Neural cell (in vitro differentiated cells): Measurements from ENCODE around the gene EXPH5. TPM values are rescaled to one million over a fixed set of nuclear protein-coding genes. Genes with fewer than 3 reads are reported as not detected.
"Not testable (repeated sequence)": the region's sequence is repeated elsewhere in the genome, so short reads cannot be mapped to it uniquely, and the experiment has no call there.

ENCODE experiments used
- H2AFZ ChIP-seq: fragments of 200-600, 300-800 bp; sonication (generic), shearing (Covaris generic); 2 replicates; pipeline ENCODE4 v1.6.0; 2014; ENCODE audit warnings: low read depth, mild to moderate bottlenecking, antibody characterized with exemption, low read length, moderate library complexity
- H3F3A ChIP-seq: fragments of 200-600 bp; shearing (Covaris generic); 2 replicates; pipeline ENCODE4 v1.6.1; 2016; ENCODE audit warnings: mild to moderate bottlenecking, moderate library complexity, mixed read lengths, antibody characterized with exemption, low read length; ENCODE audit not compliant: insufficient read depth, poor library complexity, severe bottlenecking
- H3K27ac ChIP-seq: fragments of 200-600, 300-800 bp; sonication (generic), shearing (Covaris generic); 2 replicates; pipeline ENCODE4 v1.5.1; 2014; ENCODE audit warnings: mild to moderate bottlenecking, low read length, moderate library complexity
- H3K27me3 ChIP-seq: fragments of 300-800, 200-600 bp; sonication (generic), shearing (Covaris generic); 2 replicates; pipeline ENCODE4 v1.6.0; 2014; ENCODE audit warnings: mild to moderate bottlenecking, low read depth, low read length, moderate library complexity; ENCODE audit not compliant: insufficient read depth
- H3K36me3 ChIP-seq: fragments of 300-800, 200-600 bp; sonication (generic), shearing (Covaris generic); 2 replicates; pipeline ENCODE4 v1.5.1; 2014; ENCODE audit warnings: mild to moderate bottlenecking, antibody characterized with exemption, low read length, moderate library complexity; ENCODE audit not compliant: insufficient read depth
- H3K4me2 ChIP-seq: fragments of 300-800, 200-600 bp; sonication (generic), shearing (Covaris generic); 2 replicates; pipeline ENCODE4 v1.6.0; 2014; ENCODE audit warnings: mild to moderate bottlenecking, low read length
- H3K4me3 ChIP-seq: fragments of 300-800, 200-600 bp; sonication (generic), shearing (Covaris generic); 2 replicates; pipeline ENCODE4 v1.5.1; 2014; ENCODE audit warnings: mild to moderate bottlenecking, low read length, moderate library complexity
- H3K79me2 ChIP-seq: fragments of 200-600 bp; shearing (Covaris generic); replicated peaks from 2 replicates; pipeline ENCODE4 v1.6.0; 2014; ENCODE audit warnings: mild to moderate bottlenecking, low read length, moderate library complexity; ENCODE audit not compliant: insufficient read depth
- H3K9ac ChIP-seq: fragments of 300-800, 200-600 bp; sonication (generic), shearing (Covaris generic); 2 replicates; pipeline ENCODE4 v1.6.1; 2016; ENCODE audit warnings: mild to moderate bottlenecking, low read length, mixed read lengths
- H3K9me2 ChIP-seq: fragments of 200-600 bp; shearing (Covaris generic); 2 replicates; pipeline ENCODE4 v1.6.1; 2016; ENCODE audit warnings: mild to moderate bottlenecking, low read length, mixed read lengths; ENCODE audit not compliant: insufficient read depth
- H3K9me3 ChIP-seq: fragments of 200-600, 300-800 bp; sonication (generic), shearing (Covaris generic); 2 replicates; pipeline ENCODE4 v1.6.1; 2016; ENCODE audit warnings: mild to moderate bottlenecking, mixed run types, low read length, moderate library complexity, mixed read lengths
- H4K20me1 ChIP-seq: fragments of 200-600 bp; shearing (Covaris generic); 2 replicates; pipeline ENCODE4 v1.6.1; 2016; ENCODE audit warnings: mild to moderate bottlenecking, mixed run types; ENCODE audit not compliant: insufficient read depth
- CTCF ChIP-seq: fragments of 450-650 bp; IDR thresholded peaks from 2 replicates; pipeline ENCODE4 v1.5.1; 2014; ENCODE audit warnings: antibody characterized with exemption, mild to moderate bottlenecking, moderate library complexity; ENCODE audit not compliant: poor library complexity, severe bottlenecking
- EP300 ChIP-seq: fragments of 450-650 bp; conservative IDR thresholded peaks from 2 replicates; pipeline ENCODE4 v1.6.1; 2014; ENCODE audit warnings: antibody characterized with exemption, mild to moderate bottlenecking, moderate library complexity; ENCODE audit not compliant: poor library complexity, severe bottlenecking
- EZH2 ChIP-seq: fragments of 200-600, 300-800 bp; shearing (Covaris generic), sonication (generic); IDR thresholded peaks from 2 replicates; pipeline ENCODE4 v1.6.1; 2014; ENCODE audit warnings: antibody characterized with exemption, low read length, borderline replicate concordance, mild to moderate bottlenecking; ENCODE audit not compliant: insufficient read depth, poor library complexity, severe bottlenecking
- MXI1 ChIP-seq: fragments of 450-650 bp; conservative IDR thresholded peaks from 2 replicates; pipeline ENCODE4 v1.6.1; 2014; ENCODE audit warnings: antibody characterized with exemption, mild to moderate bottlenecking; ENCODE audit not compliant: poor library complexity, severe bottlenecking
- POLR2AphosphoS5 ChIP-seq: IDR thresholded peaks from 2 replicates; pipeline ENCODE4 v1.6.1; 2012
- RAD21 ChIP-seq: fragments of 450-650 bp; conservative IDR thresholded peaks from 2 replicates; pipeline ENCODE4 v1.6.1; 2014; ENCODE audit warnings: antibody characterized with exemption, mild to moderate bottlenecking, moderate library complexity
- SMC3 ChIP-seq: fragments of 450-650 bp; conservative IDR thresholded peaks from 2 replicates; pipeline ENCODE4 v1.6.1; 2014; ENCODE audit warnings: antibody characterized with exemption, mild to moderate bottlenecking, moderate library complexity; ENCODE audit not compliant: poor library complexity
- TAF1 ChIP-seq: IDR thresholded peaks from 2 replicates; pipeline ENCODE4 v1.6.1; 2012; ENCODE audit warnings: low read depth
- polyA plus RNA-seq: library from polyadenylated mRNA; depleted of rRNA; stranded (reverse); fragments of >200 nt; gene quantifications from 2 replicates; pipeline ENCODE4 v1.2.3, GENCODE V29; 2014
- TF ChIP-seq, protein P1 (sequence below): IDR thresholded peaks from 2 replicates; pipeline ENCODE4 v1.6.1; 2012; ENCODE audit warnings: borderline replicate concordance

EXPH5 gene
- polyA plus RNA-seq, 1 donor from 2014 or later = not detected

DNA sequence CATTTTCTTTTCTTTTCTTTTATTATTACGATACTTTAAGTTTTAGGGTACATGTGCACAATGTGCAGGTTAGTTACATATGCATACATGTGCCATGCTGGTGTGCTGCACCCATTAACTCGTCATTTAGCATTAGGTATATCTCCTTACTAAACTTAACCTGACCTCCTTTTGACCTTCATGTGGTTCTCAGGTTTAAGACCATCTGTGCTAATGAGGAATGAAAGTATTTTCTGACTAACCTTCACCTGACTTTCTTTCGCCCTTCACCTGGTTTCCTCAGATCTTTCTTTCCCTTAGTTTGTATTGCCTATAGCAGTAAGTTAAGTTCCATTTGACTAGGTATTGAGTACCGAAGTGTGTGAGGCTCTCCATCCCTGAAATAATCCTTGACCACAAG is 6.5 kb downstream of the EXPH5 start:
- Histone ChIP-seq H3K9me2 (no peaks in the 10 kb centered on the region), H3K27ac (no peak overlapping the region), H3K79me2 (no peaks in the 10 kb centered on the region)

DNA sequence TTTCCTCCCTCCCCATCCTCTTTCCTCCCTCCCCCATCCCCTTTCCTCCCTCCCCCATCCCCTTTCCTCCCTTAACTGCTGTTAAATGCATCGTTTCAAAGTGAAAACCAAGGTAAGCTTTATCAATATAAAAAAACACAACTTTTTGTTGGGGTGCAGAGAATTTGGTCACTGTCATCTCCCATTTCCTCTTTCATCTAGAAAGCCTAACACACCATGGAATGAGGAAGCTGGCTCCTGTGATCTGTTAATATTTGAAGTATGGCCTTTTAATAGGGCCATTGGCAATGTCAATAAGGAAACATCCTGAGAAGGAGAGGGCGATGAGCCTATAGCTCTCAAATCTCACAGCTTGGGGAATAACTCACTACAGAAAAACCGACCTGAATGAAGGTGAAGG is 7.0 kb downstream of the EXPH5 start:
- no peak for TF ChIP-seq SMC3
- TF ChIP-seq RAD21 = no peak
- TF ChIP-seq, protein P1, sequence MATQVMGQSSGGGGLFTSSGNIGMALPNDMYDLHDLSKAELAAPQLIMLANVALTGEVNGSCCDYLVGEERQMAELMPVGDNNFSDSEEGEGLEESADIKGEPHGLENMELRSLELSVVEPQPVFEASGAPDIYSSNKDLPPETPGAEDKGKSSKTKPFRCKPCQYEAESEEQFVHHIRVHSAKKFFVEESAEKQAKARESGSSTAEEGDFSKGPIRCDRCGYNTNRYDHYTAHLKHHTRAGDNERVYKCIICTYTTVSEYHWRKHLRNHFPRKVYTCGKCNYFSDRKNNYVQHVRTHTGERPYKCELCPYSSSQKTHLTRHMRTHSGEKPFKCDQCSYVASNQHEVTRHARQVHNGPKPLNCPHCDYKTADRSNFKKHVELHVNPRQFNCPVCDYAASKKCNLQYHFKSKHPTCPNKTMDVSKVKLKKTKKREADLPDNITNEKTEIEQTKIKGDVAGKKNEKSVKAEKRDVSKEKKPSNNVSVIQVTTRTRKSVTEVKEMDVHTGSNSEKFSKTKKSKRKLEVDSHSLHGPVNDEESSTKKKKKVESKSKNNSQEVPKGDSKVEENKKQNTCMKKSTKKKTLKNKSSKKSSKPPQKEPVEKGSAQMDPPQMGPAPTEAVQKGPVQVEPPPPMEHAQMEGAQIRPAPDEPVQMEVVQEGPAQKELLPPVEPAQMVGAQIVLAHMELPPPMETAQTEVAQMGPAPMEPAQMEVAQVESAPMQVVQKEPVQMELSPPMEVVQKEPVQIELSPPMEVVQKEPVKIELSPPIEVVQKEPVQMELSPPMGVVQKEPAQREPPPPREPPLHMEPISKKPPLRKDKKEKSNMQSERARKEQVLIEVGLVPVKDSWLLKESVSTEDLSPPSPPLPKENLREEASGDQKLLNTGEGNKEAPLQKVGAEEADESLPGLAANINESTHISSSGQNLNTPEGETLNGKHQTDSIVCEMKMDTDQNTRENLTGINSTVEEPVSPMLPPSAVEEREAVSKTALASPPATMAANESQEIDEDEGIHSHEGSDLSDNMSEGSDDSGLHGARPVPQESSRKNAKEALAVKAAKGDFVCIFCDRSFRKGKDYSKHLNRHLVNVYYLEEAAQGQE = no peak
- TF ChIP-seq TAF1 = no peak
- TF ChIP-seq POLR2AphosphoS5 = no peak
- no peak for TF ChIP-seq EZH2
- TF ChIP-seq MXI1 = no peak
- TF ChIP-seq CTCF = no peak
- no peak for TF ChIP-seq EP300
- Histone ChIP-seq H3K27ac (no peak overlapping the region), H3K36me3 (no peaks in the 10 kb centered on the region), H3K4me2 (no peak overlapping the region), H2AFZ (no peak overlapping the region), H3F3A (no peaks in the 10 kb centered on the region), H3K79me2 (no peaks in the 10 kb centered on the region), H3K27me3 (peaks cover 8% of the 10 kb centered on the region), H3K9ac (no peak overlapping the region), H4K20me1 (no peaks in the 10 kb centered on the region), H3K9me2 (no peaks in the 10 kb centered on the region), H3K4me3 (no peak overlapping the region), H3K9me3 (no peaks in the 10 kb centered on the region)

More for the DNA sequence above, 6.5 kb downstream of the EXPH5 start:
- Histone ChIP-seq H4K20me1 (no peaks in the 10 kb centered on the region), H3K4me2 (no peak overlapping the region), H3K36me3 (no peaks in the 10 kb centered on the region), H2AFZ (no peak overlapping the region), H3K9ac (no peak overlapping the region), H3F3A (no peaks in the 10 kb centered on the region), H3K27me3 (peaks cover 13% of the 10 kb centered on the region), H3K4me3 (no peak overlapping the region), H3K9me3 (no peaks in the 10 kb centered on the region)
- no peak for TF ChIP-seq TAF1
- TF ChIP-seq CTCF = no peak
- no peak for TF ChIP-seq POLR2AphosphoS5
- no peak for TF ChIP-seq MXI1
- no peak for TF ChIP-seq EP300
- TF ChIP-seq EZH2 = no peak
- no peak for TF ChIP-seq SMC3
- no peak for TF ChIP-seq RAD21
- TF ChIP-seq, protein P1 = no peak

DNA sequence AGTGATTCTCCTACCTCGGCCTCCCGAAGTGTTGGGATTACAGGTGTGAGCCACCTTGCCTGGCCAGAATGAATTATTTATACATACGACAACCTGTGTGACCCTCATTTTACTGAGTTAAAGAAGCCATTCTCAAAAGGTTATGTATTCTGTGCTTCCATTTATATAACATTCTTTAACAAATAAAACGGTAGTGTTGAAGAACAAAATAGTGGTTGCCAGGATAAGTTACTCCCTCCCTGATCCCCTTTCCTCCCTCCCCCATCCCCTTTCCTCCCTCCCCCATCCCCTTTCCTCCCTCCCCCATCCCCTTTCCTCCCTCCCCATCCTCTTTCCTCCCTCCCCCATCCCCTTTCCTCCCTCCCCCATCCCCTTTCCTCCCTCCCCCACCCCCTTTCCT is 7.4 kb downstream of the EXPH5 start:
- not testable (repeated sequence) for H3K36me3 ChIP-seq, H3F3A ChIP-seq, H3K4me2 ChIP-seq, H2AFZ ChIP-seq, H3K9me2 ChIP-seq, H3K9me3 ChIP-seq, H3K79me2 ChIP-seq, H3K9ac ChIP-seq, H4K20me1 ChIP-seq, H3K27me3 ChIP-seq, H3K4me3 ChIP-seq, H3K27ac ChIP-seq
